Neuronal stem cell (in vitro differentiated cells): ENCODE measurements around the gene MKLN1.

Source experiments
- DNase-seq: peaks from one replicate; pipeline ENCODE4 v3.0.0-alpha.2; 2013; ENCODE audit warnings: low spot score
- H2AFZ ChIP-seq: one replicate; pipeline ENCODE4 v1.6.1; 2013; ENCODE audit warnings: mild to moderate bottlenecking, low read length, inconsistent platforms
- H2AK5ac ChIP-seq: 2 replicates; pipeline ENCODE4 v1.6.1; 2013; ENCODE audit warnings: low read depth, mild to moderate bottlenecking, inconsistent platforms, low read length, moderate library complexity, mixed read lengths
- H2BK120ac ChIP-seq: 2 replicates; pipeline ENCODE4 v1.6.1; 2013; ENCODE audit warnings: low read depth, mild to moderate bottlenecking, inconsistent platforms, low read length, moderate library complexity, mixed read lengths
- H2BK12ac ChIP-seq: one replicate; pipeline ENCODE4 v1.6.1; 2013; ENCODE audit warnings: low read length, inconsistent platforms
- H2BK15ac ChIP-seq: 2 replicates; pipeline ENCODE4 v1.6.1; 2013; ENCODE audit warnings: mild to moderate bottlenecking, low read length, inconsistent platforms, mixed read lengths
- H2BK5ac ChIP-seq: one replicate; pipeline ENCODE4 v1.6.1; 2013; ENCODE audit warnings: inconsistent platforms, mild to moderate bottlenecking, low read length, moderate library complexity
- H3K14ac ChIP-seq: one replicate; pipeline ENCODE4 v1.6.1; 2013; ENCODE audit warnings: low read length, inconsistent platforms
- H3K18ac ChIP-seq: 2 replicates; pipeline ENCODE4 v1.6.1; 2013; ENCODE audit warnings: low read length, inconsistent platforms
- H3K23ac ChIP-seq: 2 replicates; pipeline ENCODE4 v1.6.1; 2013; ENCODE audit warnings: low read depth, mild to moderate bottlenecking, mixed read lengths, low read length, inconsistent platforms; ENCODE audit not compliant: poor library complexity
- H3K27ac ChIP-seq: replicated peaks from 3 replicates; pipeline ENCODE4 v1.5.1; 2013; ENCODE audit warnings: low read length, inconsistent platforms
- H3K27me3 ChIP-seq, 3 experiments: 2 replicates each; pipeline ENCODE4 v1.6.1; 2013; ENCODE audit warnings: low read length in 3 of 3, mild to moderate bottlenecking in 2 of 3, inconsistent platforms in 1 of 3, low read depth in 1 of 3, mixed read lengths in 1 of 3, moderate library complexity in 1 of 3; ENCODE audit not compliant: control insufficient read depth in 3 of 3, insufficient read depth in 3 of 3
- H3K36me3 ChIP-seq, 2 donors: replicated peaks in 1 of 2; 2 replicates each; pipeline ENCODE4 v1.6.1; 2013; ENCODE audit warnings: low read length in 2 of 2; ENCODE audit not compliant: control insufficient read depth in 2 of 2, insufficient read depth in 2 of 2
- H3K4ac ChIP-seq: 2 replicates; pipeline ENCODE4 v1.6.1; 2013; ENCODE audit warnings: inconsistent platforms, mild to moderate bottlenecking, low read length, moderate library complexity
- H3K4me1 ChIP-seq, 2 donors: 1 replicate in 1 of 2; 2 replicates in 1 of 2; pipeline ENCODE4 v1.6.1; 2013; ENCODE audit warnings: low read length in 2 of 2, low read depth in 1 of 2; ENCODE audit not compliant: control insufficient read depth in 2 of 2, insufficient read depth in 1 of 2
- H3K4me2 ChIP-seq: one replicate; pipeline ENCODE4 v1.6.1; 2013; ENCODE audit warnings: mild to moderate bottlenecking, low read length, inconsistent platforms; ENCODE audit not compliant: insufficient read depth, poor library complexity, severe bottlenecking
- H3K4me3 ChIP-seq, 2 donors: 2 replicates each; pipeline ENCODE4 v1.5.1; 2013; ENCODE audit warnings: low read length in 2 of 2, mild to moderate bottlenecking in 2 of 2, inconsistent platforms in 1 of 2, moderate library complexity in 1 of 2
- H3K79me1 ChIP-seq: one replicate; pipeline ENCODE4 v1.6.1; 2013; ENCODE audit warnings: low read depth, mild to moderate bottlenecking, inconsistent platforms, low read length, moderate library complexity
- H3K9ac ChIP-seq: one replicate; pipeline ENCODE4 v1.6.1; 2013; ENCODE audit warnings: mild to moderate bottlenecking, low read depth, low read length, inconsistent platforms; ENCODE audit not compliant: poor library complexity
- H3K9me3 ChIP-seq, 2 donors: replicated peaks in 1 of 2; 2 replicates each; pipeline versions ENCODE3 to v1.6.1; 2013; ENCODE audit warnings: low read length in 2 of 2, mild to moderate bottlenecking in 2 of 2, inconsistent platforms in 1 of 2, low read depth in 1 of 2, mixed read lengths in 1 of 2, moderate library complexity in 1 of 2; ENCODE audit not compliant: control insufficient read depth in 2 of 2, insufficient read depth in 1 of 2
- H4K8ac ChIP-seq: one replicate; pipeline ENCODE4 v1.6.1; 2013; ENCODE audit warnings: low read depth, mild to moderate bottlenecking, inconsistent platforms, low read length, moderate library complexity
- H4K91ac ChIP-seq: one replicate; pipeline ENCODE4 v1.6.1; 2013; ENCODE audit warnings: low read length, low read depth, mild to moderate bottlenecking, inconsistent platforms; ENCODE audit not compliant: poor library complexity
- WGBS, 2 donors: extraction: QIAGEN DNeasy Blood & Tissue Kit; methylation state at CpG; one replicate each; pipeline ENCODE4 v1.1.7; 2013; ENCODE audit warnings: missing lambda C conversion rate in 2 of 2, mixed read lengths in 1 of 2; ENCODE audit not compliant: insufficient read length in 2 of 2, insufficient replicate concordance in 1 of 2; ENCODE audit errors: extremely low coverage in 2 of 2; 5-methylcytosine and 5-hydroxymethylcytosine counted together

Gene MKLN1

DNA sequence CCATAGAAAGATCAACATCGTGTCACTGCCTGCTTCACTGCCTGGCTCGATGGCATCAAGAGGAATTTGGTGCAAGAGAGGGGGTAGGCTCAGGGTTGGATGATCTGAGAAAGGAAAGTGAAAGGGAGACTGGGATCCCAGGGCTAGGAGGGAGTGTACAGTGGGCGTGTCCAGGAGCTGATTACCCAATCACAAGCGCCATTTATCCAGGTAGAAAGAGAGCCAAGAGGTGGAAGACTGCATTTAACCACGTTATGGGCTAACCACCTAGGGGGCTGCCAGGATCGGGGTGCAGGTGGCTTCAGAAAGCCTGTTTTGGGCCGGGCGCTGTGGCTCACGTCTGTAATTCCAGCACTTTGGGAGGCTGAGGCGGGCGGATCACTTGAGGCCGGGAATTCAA is 218.4 kb downstream of the MKLN1 start:
- Histone ChIP-seq H4K8ac (no peak overlapping the region), H3K18ac (peak overlapping the region; percentile 35), H3K4me1 (peaks cover 6 to 17% of the 10 kb centered on the region in 2 donors), H2BK12ac (peak overlapping the region; percentile 19), H3K36me3 (peaks cover 5 to 54% of the 10 kb centered on the region in 2 donors), H3K9ac (no peak overlapping the region), H3K79me1 (no peaks in the 10 kb centered on the region), H2BK5ac (no peak overlapping the region), H2BK120ac (no peak overlapping the region), H2AFZ (no peak overlapping the region), H3K4ac (no peak overlapping the region), H3K23ac (no peak overlapping the region), H2BK15ac (no peak overlapping the region), H3K27ac (no peak overlapping the region), H2AK5ac (no peak overlapping the region), H3K4me3 (no peak overlapping the region), H4K91ac (no peak overlapping the region), H3K27me3 (no peaks in the 10 kb centered on the region), H3K14ac (no peak overlapping the region), H3K4me2 (no peak overlapping the region), H3K9me3 (peaks cover 3 to 10% of the 10 kb centered on the region in 2 donors)
- no peak for DNase-seq
- no CpG with 5 or more reads among the region's 12 CpGs for WGBS, 2 donors
